HepG2 (cell line): ENCODE measurements around the gene NUDT17. TPM values are rescaled to one million over a fixed set of nuclear protein-coding genes. Genes with fewer than 3 reads are reported as not detected.
A peak's percentile ranks its signal among the peaks of the same experiment; 100 is the strongest.

Experiments
- ATAC-seq: fragments of 200-7000 bp; cut with Tn5 transposase; 3 replicates; pipeline ENCODE4 v1.9.1; 2020; ENCODE audit warnings: mild to moderate bottlenecking, moderate library complexity
- BruUV-seq: library from RNA; stranded (reverse); fragments of 400-500 nt; replicated peaks from 2 replicates; lab custom pipeline; 2021; lab: Mats Ljungman, UMichigan
- CTCF ChIA-PET: fragments of 300-600 bp; formaldehyde crosslinking; extraction: SDS; loops from one replicate; lab custom pipeline; 2021; ENCODE audit warnings: low total read pairs, inconsistent platforms, low intra/inter-chr PET ratio; lab: Yijun Ruan, JAX
- POLR2A ChIA-PET: fragments of 350-600 bp; sonication (Branson Sonifier 250); formaldehyde crosslinking; loops from one replicate; lab custom pipeline; 2020; ENCODE audit warnings: antibody characterized with exemption, inconsistent platforms; lab: Yijun Ruan, JAX
- DNase-seq: peaks from one replicate; pipeline ENCODE4 v3.0.0-alpha.2; 2015; ENCODE audit warnings: low spot score
- FAIRE-seq: peaks from 3 replicates; lab custom pipeline; 2011; peaks lifted over from hg19 to GRCh38; lab: Jason Lieb, UNC
- H2AFZ ChIP-seq: one replicate; pipeline ENCODE4 v1.6.1; 2011; ENCODE audit warnings: low read length, inconsistent platforms
- H3K27ac ChIP-seq: fragments of 300-600 bp; 3 replicates; pipeline ENCODE4 v1.8.0; 2011; ENCODE audit warnings: mixed run types, mild to moderate bottlenecking, mixed read lengths, low read length, inconsistent platforms; ENCODE audit not compliant: insufficient read depth; ENCODE audit errors: extremely low read length
- H3K27me3 ChIP-seq, 2 experiments: fragments of 200-600 bp in 1 of 2; 2 replicates in 1 of 2; 3 replicates in 1 of 2; pipeline versions ENCODE4 v1.6.0 to v1.8.0; 2011; ENCODE audit warnings: low read length in 2 of 2, mild to moderate bottlenecking in 2 of 2, moderate library complexity in 2 of 2, inconsistent platforms in 1 of 2; ENCODE audit not compliant: insufficient read depth in 2 of 2, control insufficient read depth in 1 of 2
- H3K36me3 ChIP-seq, 2 experiments: fragments of 200-600 bp in 1 of 2; replicated peaks in 1 of 2; 2 replicates in 1 of 2; 3 replicates in 1 of 2; pipeline versions ENCODE4 v1.5.1 to v1.8.0; 2011; ENCODE audit warnings: low read length in 2 of 2, inconsistent platforms in 1 of 2; ENCODE audit not compliant: insufficient read depth in 2 of 2, control insufficient read depth in 1 of 2
- H3K4me1 ChIP-seq: 2 replicates; pipeline ENCODE4 v1.5.1; 2012; ENCODE audit warnings: low read length, inconsistent platforms; ENCODE audit not compliant: insufficient read depth
- H3K4me2 ChIP-seq: 2 replicates; pipeline ENCODE4 v1.6.0; 2011; ENCODE audit warnings: low read depth, low read length, inconsistent platforms
- H3K4me3 ChIP-seq, 3 experiments: fragments of 200-600 bp in 1 of 3; sonication (generic), shearing (Covaris generic) in 1 of 3; replicated peaks in 1 of 3; 2 replicates each; pipeline ENCODE4 v1.5.1; 2011 to 2016; ENCODE audit warnings: low read length in 3 of 3, inconsistent platforms in 2 of 3, low read depth in 2 of 3, mild to moderate bottlenecking in 2 of 3, control low read depth in 1 of 3, mixed read lengths in 1 of 3; ENCODE audit not compliant: insufficient read depth in 1 of 3
- H3K79me2 ChIP-seq: one replicate; pipeline ENCODE4 v1.6.1; 2011; ENCODE audit warnings: low read length, inconsistent platforms; ENCODE audit not compliant: insufficient read depth
- H3K9ac ChIP-seq: 2 replicates; pipeline ENCODE4 v1.6.0; 2011; ENCODE audit warnings: mild to moderate bottlenecking, low read depth, low read length, inconsistent platforms; ENCODE audit not compliant: insufficient read depth
- H3K9me3 ChIP-seq: 2 replicates; pipeline ENCODE4 v1.5.1; 2012; ENCODE audit warnings: mild to moderate bottlenecking, low read length
- H4K20me1 ChIP-seq: 2 replicates; pipeline ENCODE4 v1.6.0; 2011; ENCODE audit warnings: inconsistent platforms, mild to moderate bottlenecking, low read length, moderate library complexity; ENCODE audit not compliant: insufficient read depth
- CENPBD1 ChIP-seq: sonication (generic); formaldehyde crosslinking; IDR thresholded peaks from 2 replicates; pipeline ENCODE4 v1.8.0; 2022; ENCODE audit warnings: missing genetic modification reagents, low read depth, mild to moderate bottlenecking, borderline replicate concordance
- CTCF ChIP-seq: sonication (generic); formaldehyde crosslinking; IDR thresholded peaks from 2 replicates; pipeline ENCODE4 v1.5.0; 2020; ENCODE audit warnings: mild to moderate bottlenecking, missing genetic modification reagents, moderate library complexity
- FOXP4 ChIP-seq: sonication (generic); formaldehyde crosslinking; IDR thresholded peaks from 2 replicates; pipeline ENCODE4 v1.4.0; 2020; ENCODE audit warnings: missing genetic modification reagents
- KAT8 ChIP-seq: IDR thresholded peaks from 2 replicates; pipeline ENCODE4 v1.6.1; 2016; ENCODE audit warnings: missing genetic modification reagents, missing compliant biosample characterization
- MBNL3 ChIP-seq: fragments of 250-450 bp; sonication (Bioruptor Pico); conservative IDR thresholded peaks from 2 replicates; pipeline ENCODE4 v1.8.0; 2022; ENCODE audit warnings: mild to moderate bottlenecking, inconsistent platforms
- MIER2 ChIP-seq: IDR thresholded peaks from 2 replicates; pipeline ENCODE4 v1.6.1; 2016; ENCODE audit warnings: missing biosample characterization, missing genetic modification reagents
- MXI1 ChIP-seq: IDR thresholded peaks from 3 replicates; pipeline ENCODE4 v1.6.1; 2012; ENCODE audit warnings: low read depth, low read length, inconsistent platforms, borderline replicate concordance
- NKX3-1 ChIP-seq: sonication (generic); formaldehyde crosslinking; IDR thresholded peaks from 2 replicates; pipeline ENCODE4 v1.5.0; 2020; ENCODE audit warnings: missing genetic modification reagents
- PLRG1 ChIP-seq: fragments of 450-650 bp; conservative IDR thresholded peaks from 2 replicates; pipeline ENCODE4 v1.6.1; 2016
- TMF1 ChIP-seq: sonication (generic); formaldehyde crosslinking; IDR thresholded peaks from 2 replicates; pipeline ENCODE4 v1.8.1; 2022; ENCODE audit warnings: low read depth, missing genetic modification reagents
- ZNF18 ChIP-seq: sonication (generic); formaldehyde crosslinking; IDR thresholded peaks from 2 replicates; pipeline ENCODE4 v1.8.0; 2022; ENCODE audit warnings: mild to moderate bottlenecking, missing genetic modification reagents; ENCODE audit not compliant: insufficient replicate concordance
- WGBS: methylation state at CpG from one replicate; pipeline ENCODE4 v1.1.6; 2017; ENCODE audit warnings: low lambda C conversion rate; 5-methylcytosine and 5-hydroxymethylcytosine counted together
- in situ Hi-C: cut with HindIII; loops from 2 replicates; pipeline ENCODE4 v1.10.0; 2017; ENCODE audit warnings: low pct_unique_long_range_greater_than_20kb; ENCODE audit not compliant: extremely low pct_ligation_motif_present
- intact Hi-C: fragments of 100-400 bp; cut with micrococcal nuclease; formaldehyde crosslinking; loops from one replicate; pipeline ENCODE4 v1.10.0; 2022; ENCODE audit not compliant: unreplicated experiment
- polyA plus RNA-seq, 8 experiments: library from polyadenylated mRNA; depleted of rRNA in 3 of 8; stranded (reverse) in 7 of 8; unstranded in 1 of 8; fragments of >200 nt; fragmentation: Illumina TruSeq in 4 of 8; extraction: Trizol in 4 of 8; gene quantifications; 2 replicates each; pipeline versions ENCODE4 v1.2.1 to v1.2.3, GENCODE V29; 2011 to 2016; ENCODE audit warnings: low read depth in 4 of 8, missing spikeins in 1 of 8, mixed read lengths in 1 of 8; ENCODE audit not compliant: insufficient read depth in 1 of 8
- total RNA-seq, 5 experiments: library from RNA; depleted of rRNA; stranded (reverse); fragments of >200 nt; fragmentation: Illumina TruSeq; extraction: Trizol; gene quantifications; 2 replicates each; pipeline ENCODE4 v1.2.3, GENCODE V29; 2016; ENCODE audit warnings: low read depth in 1 of 5

NUDT17 gene
- total and polyA plus RNA-seq, 2 of the 13 experiments (the other 11 are each of a cell fraction or from before 2014, with no cell fraction given), result 2.6 to 5.8 TPM

GRCh38 chr1:145847827-145848226 lies 2.4 kb downstream of the NUDT17 start:
- Histone ChIP-seq H3K27me3 (no peaks in the 10 kb centered on the region), H4K20me1 (no peaks in the 10 kb centered on the region), H3K9me3 (no peaks in the 10 kb centered on the region), H3K4me1 (peaks cover 12% of the 10 kb centered on the region), H2AFZ (no peak overlapping the region), H3K27ac (no peak overlapping the region), H3K4me2 (no peak overlapping the region), H3K9ac (no peak overlapping the region), H3K79me2 (no peaks in the 10 kb centered on the region), H3K4me3 (no peak overlapping the region), H3K36me3 (peaks cover 11 to 15% of the 10 kb centered on the region in 2 experiments; a peak in 4 of 5 replicates)
- CTCF ChIA-PET, result no interaction called here
- POLR2A ChIA-PET, result interaction anchor here (3.2 to 4.5 kb wide), 2 partner anchors 11 to 24 kb away, joined by 19 to 44 read pairs; partner anchors contain the start of genes PIAS3, POLR3C and RNF115
- TF ChIP-seq KAT8 (CRISPR knock-in tag), result no peak
- no peak for TF ChIP-seq MBNL3
- TF ChIP-seq NKX3-1 (CRISPR knock-in tag), result no peak
- TF ChIP-seq FOXP4 (CRISPR knock-in tag), result no peak
- in situ Hi-C loops (loop anchor here (10.0 kb wide), 1 partner anchor 167 kb away; no protein-coding TSS in a partner anchor), intact Hi-C loops (no loop called here)
- BruUV-seq, result no TSS peak
- 86% methylated on average over 3 of the region's 3 CpGs for WGBS
- no peak for FAIRE-seq
- DNase-seq, result no peak
- ATAC-seq, result no peak

GRCh38 chr1:145849356-145850160 lies 4.1 kb downstream of the NUDT17 start:
- Histone ChIP-seq H3K4me1 (peaks cover 12% of the 10 kb centered on the region), H3K4me3 (no peak overlapping the region), H3K27ac (no peak overlapping the region), H3K9me3 (no peaks in the 10 kb centered on the region), H3K9ac (no peak overlapping the region), H4K20me1 (no peaks in the 10 kb centered on the region), H3K79me2 (no peaks in the 10 kb centered on the region), H3K27me3 (no peaks in the 10 kb centered on the region), H3K36me3 (peaks cover 13 to 19% of the 10 kb centered on the region in 2 experiments), H2AFZ (no peak overlapping the region), H3K4me2 (no peak overlapping the region)
- in situ Hi-C loops (loop anchor here (10.0 kb wide), 1 partner anchor 165 kb away; no protein-coding TSS in a partner anchor), intact Hi-C loops (no loop called here)
- no TSS peak for BruUV-seq
- ATAC-seq (no peak), DNase-seq (no peak), FAIRE-seq (no peak)
- 83% methylated on average over 13 of the region's 15 CpGs for WGBS
- POLR2A ChIA-PET, result interaction anchor here (1.2 kb wide), 1 partner anchor 10 kb away, joined by 3 read pairs; the partner anchor contains the start of gene PIAS3
- CTCF ChIA-PET, result no interaction called here
- TF ChIP-seq TMF1 (no peak), ZNF18 (CRISPR knock-in tag) (no peak), CTCF (CRISPR knock-in tag) (peak; percentile 32), CENPBD1 (no peak), PLRG1 (no peak), MIER2 (no peak), MXI1 (no peak)
